GM12801 (cell line): ENCODE results near the gene PRELP.

Experiments
- CTCF ChIP-seq: IDR thresholded peaks from one replicate; pipeline ENCODE4 v1.5.1; 2011; ENCODE audit warnings: control low read depth; ENCODE audit not compliant: insufficient read length; ENCODE audit errors: extremely low read depth

The PRELP gene

GRCh38 chr1:203439131-203439730 is 36.4 kb upstream of the PRELP start:
- TF ChIP-seq CTCF, result no peak

GRCh38 chr1:203440771-203441170 is 34.8 kb upstream of the PRELP start:
- TF ChIP-seq CTCF, result no peak

GRCh38 chr1:203441766-203442165 is 33.8 kb upstream of the PRELP start:
- TF ChIP-seq CTCF, result no peak

GRCh38 chr1:203442821-203443220 is 32.8 kb upstream of the PRELP start:
- no peak for TF ChIP-seq CTCF

- no peak for TF ChIP-seq CTCF
These were observed 32.3 kb upstream of the PRELP start for GRCh38 chr1:203443296-203443695.

- no peak for TF ChIP-seq CTCF
These were observed 31.4 kb upstream of the PRELP start for GRCh38 chr1:203444171-203444576.

- TF ChIP-seq CTCF, result no peak
These were observed 28.5 kb upstream of the PRELP start for GRCh38 chr1:203447151-203447550.
